ENCODE data around the gene ANKRD33B. TPM values are rescaled to one million over a fixed set of nuclear protein-coding genes. Genes with fewer than 3 reads are reported as not detected.
"Not testable (repeated sequence)": the region's sequence is repeated elsewhere in the genome, so short reads cannot be mapped to it uniquely, and the experiment has no call there.

Gene ANKRD33B
- total RNA-seq, 1 experiment from 2014 or later = 10.9 TPM

DNA sequence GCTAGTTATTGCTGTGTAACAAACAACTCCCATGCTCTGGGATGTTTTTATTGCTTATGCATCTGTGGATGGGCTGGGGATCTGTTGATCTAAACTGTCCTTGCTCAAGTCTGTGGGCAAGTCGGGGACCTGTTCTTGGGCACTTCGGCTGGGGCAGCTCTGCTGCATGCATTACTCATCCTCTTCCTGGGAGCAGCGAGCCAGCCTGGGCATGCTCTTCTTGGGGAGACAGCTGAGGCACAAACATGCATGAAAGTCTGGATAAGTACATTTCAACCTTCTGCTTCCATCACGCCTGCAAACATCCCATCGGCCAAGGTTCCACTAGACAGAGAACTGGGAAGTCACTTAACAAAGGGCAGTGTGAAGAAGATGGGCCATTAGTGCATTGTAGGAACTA, 66.3 kb downstream of the ANKRD33B start:
- Histone ChIP-seq H3K4me3 (replicated peaks in 1 of 2; ENCODE audit: low read depth in 1 of 2, low read length in 2 of 2) (no peak overlapping the region), H3K79me2 (ENCODE audit: insufficient read depth, low read length) (peaks cover 29% of the 10 kb centered on the region; the same call in 1 of the 2 replicates), H3K4me2 (ENCODE audit: low read length) (no peak overlapping the region), H4K20me1 (ENCODE audit: insufficient read depth) (no peaks in the 10 kb centered on the region), H3K27me3 (ENCODE audit: insufficient read depth, low read length) (no peaks in the 10 kb centered on the region), H3K9ac (ENCODE audit: low read length) (no peak overlapping the region), H3K9me2 (ENCODE audit: insufficient read depth) (no peaks in the 10 kb centered on the region), H3K4me1 (ENCODE audit: control insufficient read depth in 1 of 2, insufficient read depth in 2 of 2, low read length in 2 of 2) (peaks cover 16 to 67% of the 10 kb centered on the region in 2 experiments), H3K9me3 (ENCODE audit: control insufficient read depth in 1 of 2, insufficient read depth in 1 of 2, low read depth in 1 of 2, low read length in 2 of 2) (no peaks in the 10 kb centered on the region; a peak in 1 of 4 replicates), H3K36me3 (ENCODE audit: control insufficient read depth in 1 of 2, insufficient read depth in 2 of 2, low read length in 2 of 2) (peaks cover 0 to 4% of the 10 kb centered on the region in 2 experiments; a peak in 1 of 4 replicates), H2AFZ (ENCODE audit: low read depth, low read length, poor library complexity, severe bottlenecking) (no peak overlapping the region), H3K27ac (ENCODE audit: low read depth, low read length) (no peak overlapping the region)
- ChIA-PET RAD21 (ENCODE audit: low non-redundant PET in 1 of 2, low total read pairs in 2 of 2, uncharacterized antibody in 2 of 2, unreplicated experiment in 2 of 2) (interaction anchor here in 1 of 2 experiments (3.2 kb wide), 1 partner anchor 177 kb away, joined by 37 read pairs; no protein-coding TSS in a partner anchor), POLR2A (no interaction called here), CTCF (no interaction called here)
- TF ChIP-seq EGR1 (IDR thresholded peaks at IDR 0.05; ENCODE audit: low read depth) (no peak), RAD21 (IDR thresholded peaks at IDR 0.05; ENCODE audit: low read depth) (no peak), POLR2AphosphoS5 (IDR thresholded peaks at IDR 0.05; ENCODE audit: low read depth, low read length) (no peak), SRF (IDR thresholded peaks at IDR 0.05; ENCODE audit: low read depth) (no peak), TCF7L2 (IDR thresholded peaks at IDR 0.05; ENCODE audit: borderline replicate concordance, extremely low read depth, insufficient read depth, insufficient read length) (no peak), EZH2 (IDR thresholded peaks at IDR 0.05) (no peak), ZFX (IDR thresholded peaks at IDR 0.05) (no peak), SIN3A (IDR thresholded peaks at IDR 0.05; ENCODE audit: low read depth) (no peak), ELF1 (IDR thresholded peaks at IDR 0.05; ENCODE audit: borderline replicate concordance, low read depth) (no peak), JUND (IDR thresholded peaks at IDR 0.05) (no peak), ZNF274 (IDR thresholded peaks at IDR 0.05; ENCODE audit: low read depth, low read length) (no peak), CEBPB (IDR thresholded peaks at IDR 0.05; ENCODE audit: low read depth) (no peak), YY1 (IDR thresholded peaks at IDR 0.05; ENCODE audit: extremely low read depth, insufficient replicate concordance, low read depth, low read length) (no peak)
- TF ChIP-seq, protein P1, sequence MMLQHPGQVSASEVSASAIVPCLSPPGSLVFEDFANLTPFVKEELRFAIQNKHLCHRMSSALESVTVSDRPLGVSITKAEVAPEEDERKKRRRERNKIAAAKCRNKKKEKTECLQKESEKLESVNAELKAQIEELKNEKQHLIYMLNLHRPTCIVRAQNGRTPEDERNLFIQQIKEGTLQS (IDR thresholded peaks at IDR 0.05) = no peak
- TF ChIP-seq, protein P2, sequence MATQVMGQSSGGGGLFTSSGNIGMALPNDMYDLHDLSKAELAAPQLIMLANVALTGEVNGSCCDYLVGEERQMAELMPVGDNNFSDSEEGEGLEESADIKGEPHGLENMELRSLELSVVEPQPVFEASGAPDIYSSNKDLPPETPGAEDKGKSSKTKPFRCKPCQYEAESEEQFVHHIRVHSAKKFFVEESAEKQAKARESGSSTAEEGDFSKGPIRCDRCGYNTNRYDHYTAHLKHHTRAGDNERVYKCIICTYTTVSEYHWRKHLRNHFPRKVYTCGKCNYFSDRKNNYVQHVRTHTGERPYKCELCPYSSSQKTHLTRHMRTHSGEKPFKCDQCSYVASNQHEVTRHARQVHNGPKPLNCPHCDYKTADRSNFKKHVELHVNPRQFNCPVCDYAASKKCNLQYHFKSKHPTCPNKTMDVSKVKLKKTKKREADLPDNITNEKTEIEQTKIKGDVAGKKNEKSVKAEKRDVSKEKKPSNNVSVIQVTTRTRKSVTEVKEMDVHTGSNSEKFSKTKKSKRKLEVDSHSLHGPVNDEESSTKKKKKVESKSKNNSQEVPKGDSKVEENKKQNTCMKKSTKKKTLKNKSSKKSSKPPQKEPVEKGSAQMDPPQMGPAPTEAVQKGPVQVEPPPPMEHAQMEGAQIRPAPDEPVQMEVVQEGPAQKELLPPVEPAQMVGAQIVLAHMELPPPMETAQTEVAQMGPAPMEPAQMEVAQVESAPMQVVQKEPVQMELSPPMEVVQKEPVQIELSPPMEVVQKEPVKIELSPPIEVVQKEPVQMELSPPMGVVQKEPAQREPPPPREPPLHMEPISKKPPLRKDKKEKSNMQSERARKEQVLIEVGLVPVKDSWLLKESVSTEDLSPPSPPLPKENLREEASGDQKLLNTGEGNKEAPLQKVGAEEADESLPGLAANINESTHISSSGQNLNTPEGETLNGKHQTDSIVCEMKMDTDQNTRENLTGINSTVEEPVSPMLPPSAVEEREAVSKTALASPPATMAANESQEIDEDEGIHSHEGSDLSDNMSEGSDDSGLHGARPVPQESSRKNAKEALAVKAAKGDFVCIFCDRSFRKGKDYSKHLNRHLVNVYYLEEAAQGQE (IDR thresholded peaks at IDR 0.05; ENCODE audit: low read depth) = no peak
- TF ChIP-seq, protein P3, sequence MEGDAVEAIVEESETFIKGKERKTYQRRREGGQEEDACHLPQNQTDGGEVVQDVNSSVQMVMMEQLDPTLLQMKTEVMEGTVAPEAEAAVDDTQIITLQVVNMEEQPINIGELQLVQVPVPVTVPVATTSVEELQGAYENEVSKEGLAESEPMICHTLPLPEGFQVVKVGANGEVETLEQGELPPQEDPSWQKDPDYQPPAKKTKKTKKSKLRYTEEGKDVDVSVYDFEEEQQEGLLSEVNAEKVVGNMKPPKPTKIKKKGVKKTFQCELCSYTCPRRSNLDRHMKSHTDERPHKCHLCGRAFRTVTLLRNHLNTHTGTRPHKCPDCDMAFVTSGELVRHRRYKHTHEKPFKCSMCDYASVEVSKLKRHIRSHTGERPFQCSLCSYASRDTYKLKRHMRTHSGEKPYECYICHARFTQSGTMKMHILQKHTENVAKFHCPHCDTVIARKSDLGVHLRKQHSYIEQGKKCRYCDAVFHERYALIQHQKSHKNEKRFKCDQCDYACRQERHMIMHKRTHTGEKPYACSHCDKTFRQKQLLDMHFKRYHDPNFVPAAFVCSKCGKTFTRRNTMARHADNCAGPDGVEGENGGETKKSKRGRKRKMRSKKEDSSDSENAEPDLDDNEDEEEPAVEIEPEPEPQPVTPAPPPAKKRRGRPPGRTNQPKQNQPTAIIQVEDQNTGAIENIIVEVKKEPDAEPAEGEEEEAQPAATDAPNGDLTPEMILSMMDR (IDR thresholded peaks at IDR 0.05 in 2 of 3, conservative IDR thresholded peaks at IDR 0.05 in 1 of 3; ENCODE audit: borderline replicate concordance in 1 of 3, insufficient read depth in 1 of 3, low read depth in 2 of 3, low read length in 2 of 3) = no peak
- TF ChIP-seq, protein P4, sequence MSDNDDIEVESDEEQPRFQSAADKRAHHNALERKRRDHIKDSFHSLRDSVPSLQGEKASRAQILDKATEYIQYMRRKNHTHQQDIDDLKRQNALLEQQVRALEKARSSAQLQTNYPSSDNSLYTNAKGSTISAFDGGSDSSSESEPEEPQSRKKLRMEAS (IDR thresholded peaks at IDR 0.05) = no peak
- no peak for DNase-seq (ENCODE audit: low read depth, low spot score)
- ATAC-seq = no peak
- no TSS peak for BruUV-seq (replicated peaks)
- intact Hi-C loops (cut with micrococcal nuclease) = no loop called here

DNA sequence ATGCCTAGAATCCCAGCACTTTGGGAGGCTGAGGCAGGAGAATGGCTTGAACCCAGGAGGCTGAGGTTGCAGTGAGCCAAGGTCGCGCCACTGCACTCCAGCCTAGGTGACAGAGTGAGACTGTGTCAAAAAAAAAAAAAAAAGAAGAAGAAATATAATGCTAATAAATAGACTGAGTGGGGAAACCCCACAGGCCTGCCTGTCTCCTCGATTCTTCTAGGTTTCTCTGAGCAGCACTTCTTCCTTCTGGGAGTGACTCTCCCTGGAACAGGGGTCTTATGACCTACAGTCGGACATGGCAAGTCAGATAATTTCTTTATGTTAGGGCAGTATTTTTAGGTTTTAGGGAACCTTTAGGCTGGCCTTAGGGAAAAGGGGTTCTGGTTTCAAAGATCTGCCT, 66.9 kb downstream of the ANKRD33B start:
- H3K9me3 ChIP-seq (ENCODE audit: control insufficient read depth in 1 of 2, insufficient read depth in 1 of 2, low read depth in 1 of 2, low read length in 2 of 2); RAD21 ChIA-PET (ENCODE audit: low non-redundant PET in 1 of 2, low total read pairs in 2 of 2, uncharacterized antibody in 2 of 2, unreplicated experiment in 2 of 2); intact Hi-C loops (cut with micrococcal nuclease); H3K4me3 ChIP-seq (replicated peaks in 1 of 2; ENCODE audit: low read depth in 1 of 2, low read length in 2 of 2); DNase-seq (ENCODE audit: low read depth, low spot score); CTCF ChIA-PET; H3K4me2 ChIP-seq (ENCODE audit: low read length); BruUV-seq (replicated peaks); H3K36me3 ChIP-seq (ENCODE audit: control insufficient read depth in 1 of 2, insufficient read depth in 2 of 2, low read length in 2 of 2); H3K27me3 ChIP-seq (ENCODE audit: insufficient read depth, low read length); ATAC-seq; H2AFZ ChIP-seq (ENCODE audit: low read depth, low read length, poor library complexity, severe bottlenecking); H3K9me2 ChIP-seq (ENCODE audit: insufficient read depth); POLR2A ChIA-PET; H3K27ac ChIP-seq (ENCODE audit: low read depth, low read length); H4K20me1 ChIP-seq (ENCODE audit: insufficient read depth): not testable (repeated sequence)
- H3K79me2 ChIP-seq (ENCODE audit: insufficient read depth, low read length) = peaks cover 30% of the 10 kb centered on the region; the same call in 1 of the 2 replicates
- peaks cover 16 to 73% of the 10 kb centered on the region in 2 experiments for H3K4me1 ChIP-seq (ENCODE audit: control insufficient read depth in 1 of 2, insufficient read depth in 2 of 2, low read length in 2 of 2)
- peak overlapping the region; percentile 58; the same call in 1 of the 2 replicates for H3K9ac ChIP-seq (ENCODE audit: low read length)

Data from HCT116 (cell line).